SK-N-SH (cell line): ENCODE results near the gene SSR1. TPM values are rescaled to one million over a fixed set of nuclear protein-coding genes. Genes with fewer than 3 reads are reported as not detected.

ENCODE experiments used
- CTCF ChIA-PET: fragments of 300-600, 350-600 bp; formaldehyde crosslinking; extraction: SDS; loops from one replicate; lab custom pipeline; 2021; lab: Yijun Ruan, JAX
- POLR2A ChIA-PET: fragments of 350-600 bp; sonication (Branson Sonifier 250); formaldehyde crosslinking; extraction: SDS; loops from one replicate; lab custom pipeline; 2020; ENCODE audit warnings: antibody characterized with exemption, inconsistent platforms; lab: Yijun Ruan, JAX
- DNase-seq: peaks from one replicate; pipeline ENCODE4 v3.0.0; 2012
- H2AFZ ChIP-seq: fragments of 200-600 bp; sonication (generic); 2 replicates; pipeline ENCODE4 v1.8.1; 2016; ENCODE audit warnings: antibody characterized with exemption, mild to moderate bottlenecking, low read depth
- H3F3A ChIP-seq: fragments of 200-600 bp; sonication (generic); replicated peaks from 2 replicates; pipeline ENCODE3; 2016; ENCODE audit warnings: antibody characterized with exemption, mild to moderate bottlenecking; ENCODE audit not compliant: insufficient read depth
- H3K27ac ChIP-seq, 2 experiments: fragments of 200-500 bp in 1 of 2; fragments of 200-600 bp in 1 of 2; sonication (Bioruptor generic) in 1 of 2; sonication (generic), shearing (Covaris generic) in 1 of 2; 2 replicates each; pipeline versions ENCODE4 v1.5.1 to v1.6.1; 2014 to 2016; ENCODE audit warnings: low read depth in 2 of 2, inconsistent platforms in 1 of 2, low read length in 1 of 2, mild to moderate bottlenecking in 1 of 2, mixed read lengths in 1 of 2
- H3K27me3 ChIP-seq: fragments of 200-600 bp; sonication (generic), shearing (Covaris generic); 2 replicates; pipeline ENCODE4 v1.6.1; 2016; ENCODE audit warnings: mixed run types; ENCODE audit not compliant: insufficient read depth
- H3K36me3 ChIP-seq, 2 experiments: fragments of 200-500 bp in 1 of 2; fragments of 200-600 bp in 1 of 2; sonication (Bioruptor generic) in 1 of 2; sonication (generic) in 1 of 2; replicated peaks in 1 of 2; 2 replicates each; pipeline versions ENCODE3 to v1.5.1; 2014 to 2016; ENCODE audit warnings: low read length in 1 of 2, mild to moderate bottlenecking in 1 of 2; ENCODE audit not compliant: insufficient read depth in 2 of 2, control insufficient read depth in 1 of 2
- H3K4me1 ChIP-seq, 2 experiments: fragments of 200-500 bp in 1 of 2; fragments of 200-600 bp in 1 of 2; sonication (Bioruptor generic) in 1 of 2; sonication (generic), shearing (Covaris generic) in 1 of 2; 2 replicates each; pipeline versions ENCODE4 v1.5.1 to v1.6.1; 2014 to 2016; ENCODE audit warnings: low read depth in 1 of 2, low read length in 1 of 2, mixed run types in 1 of 2; ENCODE audit not compliant: insufficient read depth in 2 of 2, control insufficient read depth in 1 of 2
- H3K4me2 ChIP-seq: fragments of 200-600 bp; sonication (generic), shearing (Covaris generic); 2 replicates; pipeline ENCODE4 v1.6.1; 2017; ENCODE audit warnings: mixed run types
- H3K4me3 ChIP-seq, 2 experiments: fragments of 200-500 bp in 1 of 2; fragments of 200-600 bp in 1 of 2; sonication (Bioruptor generic) in 1 of 2; sonication (generic), shearing (Covaris generic) in 1 of 2; 2 replicates each; pipeline versions ENCODE4 v1.5.1 to v1.8.1; 2014 to 2016; ENCODE audit warnings: low read depth in 2 of 2, inconsistent platforms in 1 of 2, low read length in 1 of 2, mild to moderate bottlenecking in 1 of 2, mixed read lengths in 1 of 2, moderate library complexity in 1 of 2
- H3K79me2 ChIP-seq: fragments of 200-600 bp; sonication (generic); 2 replicates; pipeline ENCODE4 v1.8.1; 2017; ENCODE audit warnings: mild to moderate bottlenecking; ENCODE audit not compliant: insufficient read depth
- H3K9ac ChIP-seq: fragments of 200-600 bp; sonication (generic); 2 replicates; pipeline ENCODE4 v1.6.1; 2017; ENCODE audit warnings: mixed run types
- H3K9me2 ChIP-seq: fragments of 200-600 bp; sonication (generic); 2 replicates; pipeline ENCODE4 v1.6.1; 2017; ENCODE audit warnings: mixed run types
- H3K9me3 ChIP-seq: fragments of 200-600 bp; sonication (generic); 2 replicates; pipeline ENCODE4 v1.6.1; 2017; ENCODE audit warnings: mixed run types, mild to moderate bottlenecking, moderate library complexity
- H4K20me1 ChIP-seq: fragments of 200-600 bp; sonication (generic); 2 replicates; pipeline ENCODE4 v1.6.1; 2017; ENCODE audit warnings: mild to moderate bottlenecking, mixed run types; ENCODE audit not compliant: insufficient read depth
- CHD2 ChIP-seq: fragments of 150-350 bp; IDR thresholded peaks from 2 replicates; pipeline ENCODE4 v1.6.1; 2018; ENCODE audit warnings: low read length; ENCODE audit not compliant: partially characterized antibody
- EZH2phosphoT487 ChIP-seq: fragments of 200-600 bp; sonication (generic); IDR thresholded peaks from 2 replicates; pipeline ENCODE4 v1.6.1; 2017; ENCODE audit warnings: low read depth, mixed run types, mild to moderate bottlenecking, antibody characterized with exemption, moderate library complexity, borderline replicate concordance
- GABPA ChIP-seq: IDR thresholded peaks from 2 replicates; pipeline ENCODE4 v1.4.0; 2012; ENCODE audit warnings: low read depth, mild to moderate bottlenecking
- JUND ChIP-seq: IDR thresholded peaks from 2 replicates; pipeline ENCODE4 v1.4.0; 2012
- MXI1 ChIP-seq: IDR thresholded peaks from 2 replicates; pipeline ENCODE4 v1.6.1; 2012; ENCODE audit warnings: mild to moderate bottlenecking, low read depth, low read length, improper control_type of control experiment
- NFIC ChIP-seq: IDR thresholded peaks from 2 replicates; pipeline ENCODE4 v1.4.0; 2012; ENCODE audit warnings: borderline replicate concordance
- NRF1 ChIP-seq: IDR thresholded peaks from 2 replicates; pipeline ENCODE4 v1.6.1; 2012; ENCODE audit warnings: low read depth, mild to moderate bottlenecking, low read length
- PBX3 ChIP-seq: IDR thresholded peaks from 2 replicates; pipeline ENCODE4; 2012
- RAD21 ChIP-seq: IDR thresholded peaks from 2 replicates; pipeline ENCODE4 v1.6.1; 2012; ENCODE audit warnings: mild to moderate bottlenecking, low read length
- REST ChIP-seq: IDR thresholded peaks from 2 replicates; pipeline ENCODE4 v1.6.1; 2012; ENCODE audit warnings: mild to moderate bottlenecking, low read depth, low read length, moderate library complexity
- RXRA ChIP-seq: IDR thresholded peaks from 2 replicates; pipeline ENCODE4 v1.4.0; 2012; ENCODE audit warnings: low read depth, mild to moderate bottlenecking, borderline replicate concordance
- SIN3A ChIP-seq: IDR thresholded peaks from 2 replicates; pipeline ENCODE4 v1.6.1; 2012; ENCODE audit warnings: low read depth, mild to moderate bottlenecking, low read length, moderate library complexity, borderline replicate concordance
- SMC3 ChIP-seq: IDR thresholded peaks from 2 replicates; pipeline ENCODE4 v1.6.1; 2012; ENCODE audit warnings: low read depth, low read length, improper control_type of control experiment
- TAF1 ChIP-seq: IDR thresholded peaks from 2 replicates; pipeline ENCODE4 v1.6.1; 2012; ENCODE audit warnings: low read depth, mild to moderate bottlenecking, low read length, moderate library complexity, borderline replicate concordance
- TCF12 ChIP-seq: IDR thresholded peaks from 2 replicates; pipeline ENCODE4 v1.4.0; 2012
- TEAD4 ChIP-seq: IDR thresholded peaks from 2 replicates; pipeline ENCODE4 v1.4.0; 2012; ENCODE audit warnings: mild to moderate bottlenecking, borderline replicate concordance; ENCODE audit not compliant: insufficient read depth
- USF2 ChIP-seq: fragments of 150-350 bp; IDR thresholded peaks from 2 replicates; pipeline ENCODE4 v1.6.1; 2017; ENCODE audit warnings: antibody characterized with exemption, low read length, low read depth, borderline replicate concordance
- YY1 ChIP-seq: IDR thresholded peaks from 2 replicates; pipeline ENCODE4 v1.4.0; 2012; ENCODE audit warnings: low read depth, mild to moderate bottlenecking
- ZBTB33 ChIP-seq: IDR thresholded peaks from 2 replicates; pipeline ENCODE4 v1.4.0; 2012; ENCODE audit warnings: low read depth, borderline replicate concordance
- WGBS: methylation state at CpG from one replicate; pipeline ENCODE4 v1.1.6; 2017; ENCODE audit warnings: low lambda C conversion rate; 5-methylcytosine and 5-hydroxymethylcytosine counted together
- polyA plus RNA-seq, 3 experiments: library from polyadenylated mRNA; depleted of rRNA; stranded (reverse); fragments of >200 nt; gene quantifications; 2 replicates each; pipeline ENCODE4 v1.2.3, GENCODE V29; 2012

The SSR1 gene
- polyA plus RNA-seq, 1 of the 3 experiments (the other 2 are of a cell fraction): 50.7 TPM

GRCh38 chr6:7232351-7232750 lies 80.6 kb downstream of the SSR1 start:
- Histone ChIP-seq H3K9ac (no peak overlapping the region), H3K4me1 (no peaks in the 10 kb centered on the region), H4K20me1 (0 out of 2 replicates have a peak, but pooled peaks cover 7% of the 10 kb centered on the region), H3F3A (peaks cover 4% of the 10 kb centered on the region), H3K27ac (no peak overlapping the region), H3K9me3 (no peaks in the 10 kb centered on the region), H2AFZ (no peak overlapping the region), H3K4me2 (no peak overlapping the region), H3K79me2 (peaks cover 3% of the 10 kb centered on the region; the same call in 1 of the 2 replicates), H3K9me2 (no peaks in the 10 kb centered on the region), H3K27me3 (no peaks in the 10 kb centered on the region), H3K4me3 (no peak overlapping the region), H3K36me3 (peaks cover 0 to 16% of the 10 kb centered on the region in 2 experiments)
- ChIA-PET POLR2A (no interaction called here), CTCF (interaction anchor here (0.9 to 1.3 kb wide), 3 partner anchors 11 to 556 kb away, joined by 3 read pairs; no protein-coding TSS in a partner anchor)
- DNase-seq: no peak
- no peak for TF ChIP-seq NRF1
- TF ChIP-seq REST: no peak
- TF ChIP-seq TEAD4: no peak
- no peak for TF ChIP-seq EZH2phosphoT487
- no peak for TF ChIP-seq YY1
- TF ChIP-seq SIN3A: no peak
- no peak for TF ChIP-seq SMC3
- no peak for TF ChIP-seq GABPA
- no peak for TF ChIP-seq TAF1
- no peak for TF ChIP-seq PBX3
- TF ChIP-seq TCF12: no peak
- TF ChIP-seq RXRA: no peak
- TF ChIP-seq ZBTB33: no peak
- TF ChIP-seq NFIC: no peak
- no peak for TF ChIP-seq MXI1
- TF ChIP-seq USF2: no peak
- no peak for TF ChIP-seq JUND
- TF ChIP-seq RAD21: no peak
- no peak for TF ChIP-seq CHD2
- WGBS: 76% methylated on average over 2 of the region's 2 CpGs
